GM12873 (cell line): ENCODE results near the gene ENG.

ENCODE experiments used
- CTCF ChIP-seq: IDR thresholded peaks from 2 replicates; pipeline ENCODE4 v1.5.1; 2012; ENCODE audit warnings: low read depth, mild to moderate bottlenecking, moderate library complexity, low read length, control low read depth; ENCODE audit not compliant: insufficient read depth; ENCODE audit errors: missing control alignments

Gene ENG

GRCh38 chr9:127810378-127811187, 43.9 kb downstream of the ENG start:
- no peak for TF ChIP-seq CTCF

GRCh38 chr9:127809540-127810377, 44.7 kb downstream of the ENG start:
- TF ChIP-seq CTCF, result no peak

- no peak for TF ChIP-seq CTCF
Measured at GRCh38 chr9:127809002-127809539, 45.4 kb downstream of the ENG start.

- TF ChIP-seq CTCF, result no peak
Measured at GRCh38 chr9:127808347-127809001, 46.0 kb downstream of the ENG start.

GRCh38 chr9:127806871-127807270, 47.6 kb downstream of the ENG start:
- TF ChIP-seq CTCF, result no peak

GRCh38 chr9:127805620-127806019, 48.8 kb downstream of the ENG start:
- TF ChIP-seq CTCF, result peak; percentile 62
